Astrocyte (in vitro differentiated cells and primary cell): Measurements from ENCODE around the gene PADI6.

Experiments
- EZH2 ChIP-seq: IDR thresholded peaks from 2 replicates; pipeline ENCODE4 v1.6.1; 2012; ENCODE audit warnings: mild to moderate bottlenecking, low read length, inconsistent platforms; ENCODE audit not compliant: insufficient read depth
- TF ChIP-seq, protein P1 (sequence below): IDR thresholded peaks from 2 replicates; pipeline ENCODE4 v1.5.1; 2011; ENCODE audit warnings: low read depth, mild to moderate bottlenecking, inconsistent platforms, low read length, moderate library complexity; ENCODE audit not compliant: insufficient read depth

DNA sequence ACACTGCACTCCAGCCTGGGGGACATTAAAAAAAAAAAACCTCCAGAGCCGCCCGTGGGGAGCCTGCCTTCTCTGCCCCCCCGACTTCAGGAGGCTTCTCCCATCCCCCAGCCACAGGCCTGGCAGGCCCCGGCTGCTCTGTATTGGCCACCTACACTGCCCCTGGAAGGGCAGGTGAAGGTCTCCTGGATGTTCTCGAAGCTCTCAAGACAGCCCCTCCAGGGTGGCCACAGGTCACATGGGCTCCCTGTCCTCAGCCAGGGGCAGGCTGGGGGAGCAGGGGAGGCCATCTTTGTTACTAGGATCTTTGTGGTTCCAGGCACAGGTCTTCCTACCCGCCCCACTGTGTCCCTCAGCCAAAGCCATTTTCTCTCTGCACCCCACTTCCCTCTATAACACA lies 32.8 kb downstream of the PADI6 start:
- TF ChIP-seq, protein P1, sequence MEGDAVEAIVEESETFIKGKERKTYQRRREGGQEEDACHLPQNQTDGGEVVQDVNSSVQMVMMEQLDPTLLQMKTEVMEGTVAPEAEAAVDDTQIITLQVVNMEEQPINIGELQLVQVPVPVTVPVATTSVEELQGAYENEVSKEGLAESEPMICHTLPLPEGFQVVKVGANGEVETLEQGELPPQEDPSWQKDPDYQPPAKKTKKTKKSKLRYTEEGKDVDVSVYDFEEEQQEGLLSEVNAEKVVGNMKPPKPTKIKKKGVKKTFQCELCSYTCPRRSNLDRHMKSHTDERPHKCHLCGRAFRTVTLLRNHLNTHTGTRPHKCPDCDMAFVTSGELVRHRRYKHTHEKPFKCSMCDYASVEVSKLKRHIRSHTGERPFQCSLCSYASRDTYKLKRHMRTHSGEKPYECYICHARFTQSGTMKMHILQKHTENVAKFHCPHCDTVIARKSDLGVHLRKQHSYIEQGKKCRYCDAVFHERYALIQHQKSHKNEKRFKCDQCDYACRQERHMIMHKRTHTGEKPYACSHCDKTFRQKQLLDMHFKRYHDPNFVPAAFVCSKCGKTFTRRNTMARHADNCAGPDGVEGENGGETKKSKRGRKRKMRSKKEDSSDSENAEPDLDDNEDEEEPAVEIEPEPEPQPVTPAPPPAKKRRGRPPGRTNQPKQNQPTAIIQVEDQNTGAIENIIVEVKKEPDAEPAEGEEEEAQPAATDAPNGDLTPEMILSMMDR, result no peak
- TF ChIP-seq EZH2, result no peak
